B cell (primary cell): ENCODE measurements around the gene PRSS23.

ENCODE experiments used
- EZH2 ChIP-seq: IDR thresholded peaks from 2 replicates; pipeline ENCODE4 v1.6.1; 2012; ENCODE audit warnings: borderline replicate concordance, low read depth, mild to moderate bottlenecking, moderate library complexity, low read length; ENCODE audit not compliant: insufficient read depth, poor library complexity, severe bottlenecking
- TF ChIP-seq, protein P1 (sequence below): fragments of 200-600 bp; IDR thresholded peaks from one replicate; pipeline ENCODE4 v1.8.0; 2022; ENCODE audit warnings: antibody characterized with exemption, mild to moderate bottlenecking

DNA sequence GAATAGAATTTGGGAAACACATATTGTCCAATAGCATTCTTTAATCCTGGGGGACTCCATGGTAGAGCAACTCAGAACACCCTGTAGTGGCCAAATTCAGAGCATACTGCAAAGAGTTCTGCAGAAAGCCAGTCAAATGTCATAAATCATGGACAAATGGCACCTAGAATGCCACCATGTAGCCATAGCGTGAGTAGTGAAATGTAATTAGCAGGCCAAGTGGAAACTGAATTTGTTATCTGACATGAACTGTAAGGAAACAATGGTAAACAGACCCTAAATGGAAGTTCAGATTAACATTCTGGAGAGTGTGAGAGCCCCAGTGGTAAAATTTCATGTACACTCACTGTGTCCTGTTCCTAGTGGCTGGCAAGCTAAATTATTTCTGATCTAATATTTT is 7.0 kb upstream of the PRSS23 start:
- TF ChIP-seq, protein P1, sequence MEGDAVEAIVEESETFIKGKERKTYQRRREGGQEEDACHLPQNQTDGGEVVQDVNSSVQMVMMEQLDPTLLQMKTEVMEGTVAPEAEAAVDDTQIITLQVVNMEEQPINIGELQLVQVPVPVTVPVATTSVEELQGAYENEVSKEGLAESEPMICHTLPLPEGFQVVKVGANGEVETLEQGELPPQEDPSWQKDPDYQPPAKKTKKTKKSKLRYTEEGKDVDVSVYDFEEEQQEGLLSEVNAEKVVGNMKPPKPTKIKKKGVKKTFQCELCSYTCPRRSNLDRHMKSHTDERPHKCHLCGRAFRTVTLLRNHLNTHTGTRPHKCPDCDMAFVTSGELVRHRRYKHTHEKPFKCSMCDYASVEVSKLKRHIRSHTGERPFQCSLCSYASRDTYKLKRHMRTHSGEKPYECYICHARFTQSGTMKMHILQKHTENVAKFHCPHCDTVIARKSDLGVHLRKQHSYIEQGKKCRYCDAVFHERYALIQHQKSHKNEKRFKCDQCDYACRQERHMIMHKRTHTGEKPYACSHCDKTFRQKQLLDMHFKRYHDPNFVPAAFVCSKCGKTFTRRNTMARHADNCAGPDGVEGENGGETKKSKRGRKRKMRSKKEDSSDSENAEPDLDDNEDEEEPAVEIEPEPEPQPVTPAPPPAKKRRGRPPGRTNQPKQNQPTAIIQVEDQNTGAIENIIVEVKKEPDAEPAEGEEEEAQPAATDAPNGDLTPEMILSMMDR = no peak
- no peak for TF ChIP-seq EZH2
